Raji (cell line): ENCODE data around the gene SPNS3.
A peak's percentile ranks its signal among the peaks of the same experiment; 100 is the strongest.

Experiments used
- POLR2A ChIP-seq: IDR thresholded peaks from 2 replicates; pipeline ENCODE4 v1.6.1; 2011; ENCODE audit warnings: low read depth, low read length, control low read depth; ENCODE audit not compliant: insufficient read depth

SPNS3 gene

DNA sequence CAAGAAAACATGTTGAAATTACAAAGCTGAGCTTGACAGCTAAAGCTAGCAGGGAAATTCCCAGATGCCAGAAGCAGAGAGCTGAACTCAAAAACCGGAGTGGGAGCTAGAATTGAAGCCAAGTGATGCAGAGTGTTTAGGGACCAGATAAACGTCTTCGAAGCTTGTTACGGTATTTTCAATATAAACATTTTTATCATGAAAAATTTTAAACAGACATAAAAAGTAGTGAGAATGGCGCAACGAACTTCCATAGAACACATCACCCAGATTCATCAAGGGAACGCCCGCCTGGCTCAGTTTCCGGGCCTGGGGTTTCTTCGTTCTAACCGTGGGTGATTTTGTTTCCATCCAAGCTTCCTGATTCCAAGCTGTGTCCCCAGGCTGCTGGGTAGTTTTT, 83.0 kb downstream of the SPNS3 start:
- TF ChIP-seq POLR2A = no peak

GRCh38 chr17:4518901-4519300, 85.2 kb downstream of the SPNS3 start:
- no peak for TF ChIP-seq POLR2A

- TF ChIP-seq POLR2A = no peak
Measured at GRCh38 chr17:4519361-4519788, 85.6 kb downstream of the SPNS3 start.

GRCh38 chr17:4520060-4520893, 86.5 kb downstream of the SPNS3 start:
- TF ChIP-seq POLR2A = no peak

DNA sequence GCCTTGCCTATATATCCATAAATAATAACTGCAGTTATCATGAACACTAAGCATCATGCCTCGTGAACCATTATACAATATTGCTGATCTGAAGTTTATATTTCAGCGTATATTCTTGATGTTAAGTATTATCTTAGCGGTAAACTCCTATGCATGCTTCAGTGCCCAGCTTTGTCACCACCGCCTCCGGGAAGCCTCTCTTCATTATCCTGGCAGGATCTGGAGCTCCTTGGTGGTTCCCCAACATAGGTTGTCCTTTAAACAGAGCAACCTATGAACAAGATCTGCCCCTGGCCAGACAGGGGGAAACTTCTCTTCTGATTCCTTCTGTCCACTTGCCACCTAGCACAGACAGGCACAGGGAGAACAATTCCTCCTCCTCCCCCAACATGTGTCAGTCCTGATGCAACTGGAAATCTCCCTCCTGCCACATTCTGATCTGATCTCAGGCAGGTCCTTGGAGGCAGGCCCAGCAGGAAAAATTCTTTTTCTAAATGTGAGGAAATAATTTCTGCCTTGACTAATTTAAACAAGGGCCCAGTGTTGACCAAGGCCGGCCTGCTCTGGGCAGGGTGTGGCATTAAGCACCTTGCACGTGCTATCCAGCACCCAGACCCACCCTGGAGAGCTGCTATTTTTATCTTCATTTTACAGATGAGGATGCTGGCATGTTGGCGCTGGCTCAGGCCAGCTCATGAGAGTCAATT, 87.3 kb downstream of the SPNS3 start:
- no peak for TF ChIP-seq POLR2A

GRCh38 chr17:4522661-4523060, 88.9 kb downstream of the SPNS3 start:
- no peak for TF ChIP-seq POLR2A

DNA sequence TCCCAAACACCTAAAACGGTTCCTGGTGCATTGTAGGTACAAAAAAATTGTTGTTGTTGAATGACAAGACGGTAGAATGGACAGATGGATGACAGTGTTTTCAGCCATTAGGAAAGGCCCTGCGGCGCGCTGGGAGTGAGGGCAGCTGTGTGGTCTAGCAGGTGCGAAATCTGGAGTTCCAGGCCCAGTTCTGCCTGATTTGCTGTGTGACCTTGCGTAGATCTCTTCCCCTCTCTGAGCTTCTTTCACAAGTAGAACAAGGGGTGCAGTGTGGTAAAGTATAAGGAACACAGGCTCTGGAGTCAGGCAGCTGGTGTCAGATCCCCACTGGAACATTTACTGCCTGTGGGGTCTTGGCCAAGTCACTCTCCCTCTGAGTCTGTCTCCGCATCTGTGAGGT, 90.2 kb downstream of the SPNS3 start:
- no peak for TF ChIP-seq POLR2A

GRCh38 chr17:4525691-4526397, 92.1 kb downstream of the SPNS3 start:
- no peak for TF ChIP-seq POLR2A

DNA sequence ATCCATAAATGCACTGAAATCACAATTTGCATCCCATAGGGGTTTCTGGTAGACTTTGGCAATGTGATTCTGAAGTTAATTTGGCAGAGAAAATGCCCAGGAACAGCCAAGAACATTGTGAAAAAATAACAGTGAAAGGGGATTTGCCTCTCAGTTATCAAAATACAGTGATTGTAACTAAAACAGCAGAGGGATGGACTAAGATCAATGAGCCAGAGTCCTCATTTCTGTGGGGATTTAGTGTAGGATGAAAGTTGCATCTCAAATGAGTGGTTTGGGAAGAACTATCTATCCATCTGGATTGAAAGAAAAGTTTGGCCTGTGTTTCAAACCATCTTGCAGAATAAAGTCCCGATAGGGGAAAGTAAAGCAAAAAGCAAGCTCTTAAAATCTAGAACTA, 93.4 kb downstream of the SPNS3 start:
- TF ChIP-seq POLR2A = no peak

- TF ChIP-seq POLR2A = no peak
Measured at GRCh38 chr17:4527566-4528125, 93.9 kb downstream of the SPNS3 start.

- no peak for TF ChIP-seq POLR2A
Measured at GRCh38 chr17:4529533-4530152, 95.9 kb downstream of the SPNS3 start.

GRCh38 chr17:4530799-4531730, 97.3 kb downstream of the SPNS3 start:
- TF ChIP-seq POLR2A = peak; percentile 18; the same call in 1 of the 2 replicates

DNA sequence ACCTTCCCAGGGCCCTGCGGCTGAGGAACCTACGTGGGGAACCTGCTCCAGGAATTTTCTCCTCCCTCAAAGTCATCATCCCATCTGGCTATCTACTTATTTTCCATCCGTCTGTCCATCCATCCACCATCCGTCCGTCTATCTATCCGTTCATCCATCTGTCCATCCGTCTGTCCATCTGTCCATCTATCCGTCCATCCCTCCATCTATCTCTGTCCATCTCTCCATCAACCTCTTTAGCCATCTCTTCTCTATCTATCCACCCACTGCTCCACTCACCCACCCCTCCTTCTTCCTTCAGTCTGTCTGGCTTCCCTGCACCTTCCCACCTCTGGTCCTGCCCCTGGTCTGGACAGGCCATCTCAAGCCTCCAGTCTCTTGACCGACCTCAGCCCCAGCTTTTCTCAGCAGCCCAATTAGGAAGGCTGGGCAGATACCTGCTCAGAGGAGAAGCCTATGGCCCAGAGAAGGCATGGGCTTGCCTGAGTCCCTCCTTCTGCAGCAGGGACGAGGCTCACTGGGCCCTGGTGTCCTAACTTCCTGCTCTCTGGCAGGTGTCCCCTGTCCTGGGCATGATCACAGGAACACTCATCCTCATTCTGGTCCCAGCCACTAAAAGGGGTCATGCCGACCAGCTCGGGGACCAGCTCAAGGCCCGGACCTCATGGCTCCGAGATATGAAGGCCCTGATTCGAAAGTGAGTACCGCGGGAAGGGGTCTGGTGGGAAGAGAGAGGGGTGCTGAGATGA, 98.4 kb downstream of the SPNS3 start:
- TF ChIP-seq POLR2A = peak; percentile 48; the same call in 1 of the 2 replicates
